Stimulated activated naive CD8-positive, alpha-beta T cell treated with anti-CD3 and anti-CD28 coated beads, Interleukin-15, amount 100 ng/mL, for 72 hours (primary cell): ENCODE measurements around the gene PPARGC1A.

ENCODE experiments used
- ATAC-seq: fragments of 150-1000 bp; cut with Tn5 transposase; 2 replicates; pipeline ENCODE4 v1.10.0; 2021; ENCODE audit warnings: mild to moderate bottlenecking, moderate library complexity
- DNase-seq, 2 donors: peaks; one replicate each; pipeline ENCODE4 v3.0.0; 2021 to 2022
- H3K27ac Mint-ChIP-seq, 2 donors: one replicate each; pipeline ENCODE4 v1.8.0; 2022; ENCODE audit warnings: mild to moderate bottlenecking in 2 of 2, mixed read lengths in 2 of 2, moderate library complexity in 2 of 2
- H3K27me3 Mint-ChIP-seq: one replicate; pipeline ENCODE4 v1.8.0; 2022; ENCODE audit warnings: mixed read lengths
- H3K4me1 Mint-ChIP-seq: one replicate; pipeline ENCODE4 v1.8.0; 2022; ENCODE audit warnings: mild to moderate bottlenecking, mixed read lengths
- H3K4me3 Mint-ChIP-seq, 2 donors: one replicate each; pipeline ENCODE4 v1.8.0; 2022; ENCODE audit warnings: mild to moderate bottlenecking in 2 of 2, mixed read lengths in 2 of 2, moderate library complexity in 1 of 2
- H3K9me3 Mint-ChIP-seq, 2 donors: one replicate each; pipeline ENCODE4 v1.8.0; 2022; ENCODE audit warnings: mixed read lengths in 2 of 2

The PPARGC1A gene

GRCh38 chr4:23889814-23890341 is at the start of gene PPARGC1A:
TSS of gene PPARGC1A (minus strand) at chr4:23890047. CDS start at chr4:23889957, 90 bp downstream.
- peaks cover 41% of the 10 kb centered on the region for H3K27me3 Mint-ChIP-seq
- H3K9me3 Mint-ChIP-seq = no peaks in the 10 kb centered on the region
- H3K4me3 Mint-ChIP-seq = peak within 1 kb of the TSS; percentile 21 to 65
- no peak for DNase-seq
- peaks cover 19% of the 10 kb centered on the region for H3K4me1 Mint-ChIP-seq
- H3K27ac Mint-ChIP-seq = no peak within 1 kb of the TSS
- ATAC-seq = peak; percentile 61

GRCh38 chr4:23938796-23939195 is 48.9 kb upstream of the PPARGC1A start:
- H3K27ac Mint-ChIP-seq = no peak overlapping the region
- no peak overlapping the region for H3K4me3 Mint-ChIP-seq
- ATAC-seq (no peak), DNase-seq (no peak)
- no peaks in the 10 kb centered on the region for H3K4me1 Mint-ChIP-seq
- H3K27me3 Mint-ChIP-seq = no peaks in the 10 kb centered on the region
- peaks cover 8 to 10% of the 10 kb centered on the region in 2 donors for H3K9me3 Mint-ChIP-seq

- H3K27me3 Mint-ChIP-seq = no peaks in the 10 kb centered on the region
- H3K27ac Mint-ChIP-seq = no peak overlapping the region
- H3K4me1 Mint-ChIP-seq = no peaks in the 10 kb centered on the region
- ATAC-seq (no peak), DNase-seq (no peak)
- H3K9me3 Mint-ChIP-seq = peaks cover 8 to 13% of the 10 kb centered on the region in 2 donors
- no peak overlapping the region for H3K4me3 Mint-ChIP-seq
These were observed 47.3 kb upstream of the PPARGC1A start for GRCh38 chr4:23937173-23937572.

- H3K4me3 Mint-ChIP-seq = no peak overlapping the region
- no peak for DNase-seq
- ATAC-seq = no peak
- no peaks in the 10 kb centered on the region for H3K27me3 Mint-ChIP-seq
- H3K4me1 Mint-ChIP-seq = no peaks in the 10 kb centered on the region
- H3K9me3 Mint-ChIP-seq = peaks cover 8 to 13% of the 10 kb centered on the region in 2 donors
- H3K27ac Mint-ChIP-seq = no peak overlapping the region
These were observed 45.1 kb upstream of the PPARGC1A start for GRCh38 chr4:23934915-23935314.

GRCh38 chr4:23934223-23934622 is 44.4 kb upstream of the PPARGC1A start:
- H3K4me1 Mint-ChIP-seq = no peaks in the 10 kb centered on the region
- no peak overlapping the region for H3K4me3 Mint-ChIP-seq
- H3K9me3 Mint-ChIP-seq = peaks cover 8 to 13% of the 10 kb centered on the region in 2 donors
- DNase-seq (no peak), ATAC-seq (no peak)
- no peak overlapping the region for H3K27ac Mint-ChIP-seq
- H3K27me3 Mint-ChIP-seq = no peaks in the 10 kb centered on the region

GRCh38 chr4:23932901-23933308 is 43.1 kb upstream of the PPARGC1A start:
- H3K27ac Mint-ChIP-seq = no peak overlapping the region
- H3K27me3 Mint-ChIP-seq = no peaks in the 10 kb centered on the region
- H3K4me1 Mint-ChIP-seq = no peaks in the 10 kb centered on the region
- no peak overlapping the region for H3K4me3 Mint-ChIP-seq
- no peak for ATAC-seq
- DNase-seq = no peak
- peaks cover 0 to 6% of the 10 kb centered on the region in 2 donors for H3K9me3 Mint-ChIP-seq

GRCh38 chr4:23932186-23932585 is 42.3 kb upstream of the PPARGC1A start:
- no peak overlapping the region for H3K27ac Mint-ChIP-seq
- DNase-seq (no peak), ATAC-seq (no peak)
- H3K4me1 Mint-ChIP-seq = no peaks in the 10 kb centered on the region
- peaks cover 0 to 6% of the 10 kb centered on the region in 2 donors for H3K9me3 Mint-ChIP-seq
- no peaks in the 10 kb centered on the region for H3K27me3 Mint-ChIP-seq
- H3K4me3 Mint-ChIP-seq = no peak overlapping the region

GRCh38 chr4:23931489-23931830 is 41.6 kb upstream of the PPARGC1A start:
- Mint-ChIP-seq H3K27ac (no peak overlapping the region), H3K9me3 (peaks cover 0 to 9% of the 10 kb centered on the region in 2 donors), H3K4me3 (no peak overlapping the region), H3K27me3 (no peaks in the 10 kb centered on the region), H3K4me1 (no peaks in the 10 kb centered on the region)
- DNase-seq (no peak), ATAC-seq (no peak)

- Mint-ChIP-seq H3K9me3 (peaks cover 0 to 10% of the 10 kb centered on the region in 2 donors), H3K27ac (no peak overlapping the region), H3K4me1 (no peaks in the 10 kb centered on the region), H3K27me3 (no peaks in the 10 kb centered on the region), H3K4me3 (no peak overlapping the region)
- DNase-seq = no peak
- ATAC-seq = no peak
These were observed 41.1 kb upstream of the PPARGC1A start for GRCh38 chr4:23930750-23931488.

GRCh38 chr4:23929248-23929647 is 39.4 kb upstream of the PPARGC1A start:
- H3K9me3 Mint-ChIP-seq = peaks cover 0 to 10% of the 10 kb centered on the region in 2 donors
- H3K4me3 Mint-ChIP-seq = no peak overlapping the region
- H3K4me1 Mint-ChIP-seq = no peaks in the 10 kb centered on the region
- H3K27ac Mint-ChIP-seq = no peak overlapping the region
- H3K27me3 Mint-ChIP-seq = no peaks in the 10 kb centered on the region
- DNase-seq = no peak
- no peak for ATAC-seq

GRCh38 chr4:23924556-23924955 is 34.7 kb upstream of the PPARGC1A start:
- H3K4me3 Mint-ChIP-seq = no peak overlapping the region
- ATAC-seq = no peak
- no peak for DNase-seq

GRCh38 chr4:23923840-23924239 is 34.0 kb upstream of the PPARGC1A start:
- ATAC-seq (no peak), DNase-seq (no peak)
- H3K27ac Mint-ChIP-seq = no peak overlapping the region
- no peak overlapping the region for H3K4me3 Mint-ChIP-seq
- H3K27me3 Mint-ChIP-seq = no peaks in the 10 kb centered on the region
- H3K9me3 Mint-ChIP-seq = peaks cover 0 to 5% of the 10 kb centered on the region in 2 donors
- H3K4me1 Mint-ChIP-seq = no peaks in the 10 kb centered on the region

More at GRCh38 chr4:23924556-23924955, 34.7 kb upstream of the PPARGC1A start:
- Mint-ChIP-seq H3K27me3 (no peaks in the 10 kb centered on the region), H3K27ac (no peak overlapping the region), H3K9me3 (peaks cover 0 to 5% of the 10 kb centered on the region in 2 donors), H3K4me1 (no peaks in the 10 kb centered on the region)

GRCh38 chr4:23923141-23923540 is 33.3 kb upstream of the PPARGC1A start:
- DNase-seq = no peak
- Mint-ChIP-seq H3K4me3 (no peak overlapping the region), H3K27me3 (no peaks in the 10 kb centered on the region), H3K27ac (no peak overlapping the region), H3K9me3 (peaks cover 0 to 5% of the 10 kb centered on the region in 2 donors), H3K4me1 (no peaks in the 10 kb centered on the region)
- no peak for ATAC-seq

- no peaks in the 10 kb centered on the region for H3K27me3 Mint-ChIP-seq
- no peak for ATAC-seq
- H3K9me3 Mint-ChIP-seq = peaks cover 0 to 5% of the 10 kb centered on the region in 2 donors
- no peak overlapping the region for H3K4me3 Mint-ChIP-seq
- no peaks in the 10 kb centered on the region for H3K4me1 Mint-ChIP-seq
- DNase-seq = no peak
- no peak overlapping the region for H3K27ac Mint-ChIP-seq
These were observed 32.8 kb upstream of the PPARGC1A start for GRCh38 chr4:23922541-23923111.

GRCh38 chr4:23922013-23922412 is 32.2 kb upstream of the PPARGC1A start:
- no peak for DNase-seq
- no peak overlapping the region for H3K27ac Mint-ChIP-seq
- ATAC-seq = no peak

GRCh38 chr4:23921447-23921845 is 31.6 kb upstream of the PPARGC1A start:
- Mint-ChIP-seq H3K27me3 (no peaks in the 10 kb centered on the region), H3K4me1 (no peaks in the 10 kb centered on the region), H3K9me3 (peaks cover 0 to 1% of the 10 kb centered on the region in 2 donors), H3K27ac (no peak overlapping the region), H3K4me3 (no peak overlapping the region)
- DNase-seq (no peak), ATAC-seq (no peak)

More at GRCh38 chr4:23922013-23922412, 32.2 kb upstream of the PPARGC1A start:
- H3K4me1 Mint-ChIP-seq = no peaks in the 10 kb centered on the region
- H3K27me3 Mint-ChIP-seq = no peaks in the 10 kb centered on the region
- H3K4me3 Mint-ChIP-seq = no peak overlapping the region
- H3K9me3 Mint-ChIP-seq = peaks cover 0 to 5% of the 10 kb centered on the region in 2 donors
